PC-9 (cell line): ENCODE data around the gene ACSL3. TPM values are rescaled to one million over a fixed set of nuclear protein-coding genes. Genes with fewer than 3 reads are reported as not detected.

Experiments used
- BruUV-seq: library from RNA; stranded (reverse); fragments of 400-500 nt; replicated peaks from 2 replicates; lab custom pipeline; 2021; lab: Mats Ljungman, UMichigan
- CTCF ChIA-PET: fragments of 300-600 bp; sonication (Branson Sonifier 250); formaldehyde crosslinking; loops from one replicate; lab custom pipeline; 2022; ENCODE audit warnings: antibody characterized with exemption; lab: Charles Lee
- POLR2A ChIA-PET: fragments of 300-600 bp; sonication (Branson Sonifier 250); formaldehyde crosslinking; loops from one replicate; lab custom pipeline; 2022; ENCODE audit warnings: antibody characterized with exemption; ENCODE audit not compliant: unreplicated experiment; lab: Charles Lee
- DNase-seq, 2 experiments: peaks; one replicate each; pipeline versions ENCODE4 v3.0.0 to v3.0.0-alpha.2; 2015 to 2022; ENCODE audit warnings: mixed read lengths in 1 of 2
- H2AFZ ChIP-seq: fragments of 200-600 bp; sonication (generic); 2 replicates; pipeline ENCODE4 v1.8.1; 2017; ENCODE audit warnings: antibody characterized with exemption
- H3F3A ChIP-seq: fragments of 200-600 bp; sonication (generic); 2 replicates; pipeline ENCODE4 v1.8.1; 2017; ENCODE audit warnings: antibody characterized with exemption, mild to moderate bottlenecking, low read depth; ENCODE audit not compliant: insufficient read depth
- H3K27ac ChIP-seq: fragments of 200-600 bp; sonication (generic); 2 replicates; pipeline ENCODE4 v1.6.1; 2016; ENCODE audit warnings: mixed run types
- H3K27me3 ChIP-seq: fragments of 200-600 bp; sonication (generic); 2 replicates; pipeline ENCODE4 v1.6.1; 2016; ENCODE audit warnings: low read depth, mixed run types; ENCODE audit not compliant: insufficient read depth
- H3K36me3 ChIP-seq: fragments of 200-600 bp; sonication (generic); 2 replicates; pipeline ENCODE4 v1.6.1; 2016; ENCODE audit warnings: low read depth, mixed run types
- H3K4me1 ChIP-seq: fragments of 200-600 bp; sonication (generic); replicated peaks from 2 replicates; pipeline ENCODE4 v1.6.1; 2016; ENCODE audit warnings: mixed run types; ENCODE audit not compliant: insufficient read depth
- H3K4me2 ChIP-seq: fragments of 200-600 bp; sonication (generic); 2 replicates; pipeline ENCODE4 v1.6.1; 2017; ENCODE audit warnings: mixed run types
- H3K4me3 ChIP-seq: fragments of 200-600 bp; sonication (generic); 2 replicates; pipeline ENCODE4 v1.6.1; 2016; ENCODE audit warnings: mixed run types
- H3K79me2 ChIP-seq: fragments of 200-600 bp; sonication (generic); 2 replicates; pipeline ENCODE4 v1.6.1; 2017; ENCODE audit warnings: low read depth, mixed run types
- H3K9me2 ChIP-seq: fragments of 200-600 bp; sonication (generic); 2 replicates; pipeline ENCODE4 v1.8.1; 2017; ENCODE audit warnings: mild to moderate bottlenecking; ENCODE audit not compliant: insufficient read depth
- H3K9me3 ChIP-seq: fragments of 200-600 bp; sonication (generic); 2 replicates; pipeline ENCODE4 v1.8.1; 2016; ENCODE audit warnings: low read depth; ENCODE audit not compliant: insufficient read depth
- H4K20me1 ChIP-seq: fragments of 200-600 bp; sonication (generic); 2 replicates; pipeline ENCODE4 v1.8.1; 2017; ENCODE audit not compliant: insufficient read depth
- EZH2 ChIP-seq: fragments of 200-600 bp; sonication (generic); IDR thresholded peaks from 2 replicates; pipeline ENCODE4 v1.8.0; 2017; ENCODE audit warnings: antibody characterized with exemption, low read depth
- intact Hi-C: fragments of 100-400 bp; cut with micrococcal nuclease; formaldehyde crosslinking; loops from one replicate; pipeline ENCODE4 v1.10.0; 2022; ENCODE audit not compliant: unreplicated experiment
- total RNA-seq: library from RNA; stranded (reverse); gene quantifications from 2 replicates; pipeline ENCODE4 v1.2.3, GENCODE V29; 2021
- TF ChIP-seq, protein P1 (sequence below): fragments of 200-600 bp; sonication (generic); conservative IDR thresholded peaks from 2 replicates; pipeline ENCODE4 v1.6.1; 2017; ENCODE audit warnings: mixed run types, antibody characterized with exemption, mild to moderate bottlenecking, moderate library complexity

ACSL3 gene
- total RNA-seq, 1 experiment from 2014 or later: 446 TPM

DNA sequence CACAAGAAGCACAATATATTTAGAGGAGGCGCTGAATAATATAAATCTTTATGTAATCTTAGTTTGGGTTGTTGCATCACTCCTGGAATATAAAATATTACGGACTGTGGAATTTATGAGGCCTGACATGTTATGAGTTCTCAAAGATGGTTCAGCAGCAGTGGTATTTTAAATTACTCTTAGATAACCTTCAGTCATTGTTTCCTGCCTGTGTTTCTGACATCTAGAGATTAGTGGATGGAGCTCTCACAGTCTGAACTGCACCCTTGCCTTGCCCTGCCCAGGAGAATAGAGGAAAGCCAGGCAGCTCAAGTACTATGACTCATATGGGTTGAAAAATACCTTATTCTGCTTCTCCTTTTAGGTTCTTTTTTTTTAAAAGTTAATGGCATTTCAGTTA, 70.0 kb downstream of the ACSL3 start:
- Histone ChIP-seq H3K36me3 (peaks cover 84% of the 10 kb centered on the region), H4K20me1 (peaks cover 48% of the 10 kb centered on the region; the same call in 1 of the 2 replicates), H3K9me3 (0 out of 2 replicates have a peak, but pooled peaks cover 4% of the 10 kb centered on the region), H3K4me1 (no peaks in the 10 kb centered on the region), H3K4me3 (no peak overlapping the region), H3K27me3 (no peaks in the 10 kb centered on the region), H3K9me2 (no peaks in the 10 kb centered on the region), H3K79me2 (peaks cover 20% of the 10 kb centered on the region; the same call in 1 of the 2 replicates), H3F3A (peaks cover 94% of the 10 kb centered on the region), H3K4me2 (no peak overlapping the region), H2AFZ (no peak overlapping the region), H3K27ac (no peak overlapping the region)
- no peak for DNase-seq
- intact Hi-C loops: no loop called here
- POLR2A ChIA-PET: interaction anchor here (0.5 to 1.1 kb wide), 4 partner anchors 13 to 886 kb away, joined by 3 to 5 read pairs (median 4); no protein-coding TSS in a partner anchor
- BruUV-seq: no TSS peak
- CTCF ChIA-PET: interaction anchor here (1.6 kb wide), 1 partner anchor 8 kb away, joined by 4 read pairs; no protein-coding TSS in a partner anchor
- TF ChIP-seq EZH2: no peak
- TF ChIP-seq, protein P1, sequence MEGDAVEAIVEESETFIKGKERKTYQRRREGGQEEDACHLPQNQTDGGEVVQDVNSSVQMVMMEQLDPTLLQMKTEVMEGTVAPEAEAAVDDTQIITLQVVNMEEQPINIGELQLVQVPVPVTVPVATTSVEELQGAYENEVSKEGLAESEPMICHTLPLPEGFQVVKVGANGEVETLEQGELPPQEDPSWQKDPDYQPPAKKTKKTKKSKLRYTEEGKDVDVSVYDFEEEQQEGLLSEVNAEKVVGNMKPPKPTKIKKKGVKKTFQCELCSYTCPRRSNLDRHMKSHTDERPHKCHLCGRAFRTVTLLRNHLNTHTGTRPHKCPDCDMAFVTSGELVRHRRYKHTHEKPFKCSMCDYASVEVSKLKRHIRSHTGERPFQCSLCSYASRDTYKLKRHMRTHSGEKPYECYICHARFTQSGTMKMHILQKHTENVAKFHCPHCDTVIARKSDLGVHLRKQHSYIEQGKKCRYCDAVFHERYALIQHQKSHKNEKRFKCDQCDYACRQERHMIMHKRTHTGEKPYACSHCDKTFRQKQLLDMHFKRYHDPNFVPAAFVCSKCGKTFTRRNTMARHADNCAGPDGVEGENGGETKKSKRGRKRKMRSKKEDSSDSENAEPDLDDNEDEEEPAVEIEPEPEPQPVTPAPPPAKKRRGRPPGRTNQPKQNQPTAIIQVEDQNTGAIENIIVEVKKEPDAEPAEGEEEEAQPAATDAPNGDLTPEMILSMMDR: no peak

DNA sequence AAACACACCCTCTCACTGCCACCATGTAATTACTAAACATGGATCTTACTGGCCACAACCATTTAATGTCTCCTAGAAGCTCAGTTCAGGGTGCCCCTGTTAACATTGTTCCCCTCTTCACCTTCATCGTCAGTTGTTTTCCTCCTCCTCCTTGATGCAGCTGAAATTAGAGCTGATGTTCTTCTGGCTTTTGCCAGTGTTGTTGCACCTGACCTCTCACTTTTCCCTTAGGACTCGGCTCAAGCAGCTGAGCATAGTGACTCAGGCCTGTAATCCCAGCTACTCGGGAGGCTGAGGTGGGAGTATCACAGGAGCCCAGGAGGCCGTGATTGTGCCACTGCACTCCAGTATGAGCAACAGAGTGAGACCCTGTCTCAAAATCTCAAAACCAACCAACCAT, 70.8 kb downstream of the ACSL3 start:
- Histone ChIP-seq H3K27ac (no peak overlapping the region), H2AFZ (no peak overlapping the region), H3K36me3 (peaks cover 86% of the 10 kb centered on the region), H3K79me2 (0 out of 2 replicates have a peak, but pooled peaks cover 24% of the 10 kb centered on the region), H3K9me3 (0 out of 2 replicates have a peak, but pooled peaks cover 4% of the 10 kb centered on the region), H3K4me1 (no peaks in the 10 kb centered on the region), H4K20me1 (peaks cover 50% of the 10 kb centered on the region; the same call in 1 of the 2 replicates), H3K4me2 (no peak overlapping the region), H3K9me2 (no peaks in the 10 kb centered on the region), H3K27me3 (no peaks in the 10 kb centered on the region), H3K4me3 (no peak overlapping the region), H3F3A (peaks cover 96% of the 10 kb centered on the region)
- ChIA-PET CTCF (interaction anchor here (0.7 kb wide), 1 partner anchor 27 kb away, joined by 5 read pairs; no protein-coding TSS in a partner anchor), POLR2A (interaction anchor here (0.6 to 1.1 kb wide), 3 partner anchors 12 to 915 kb away, joined by 3 to 13 read pairs (median 5); no protein-coding TSS in a partner anchor)
- DNase-seq: no peak
- TF ChIP-seq, protein P1: no peak
- TF ChIP-seq EZH2: no peak
- intact Hi-C loops: no loop called here
- no TSS peak for BruUV-seq

DNA sequence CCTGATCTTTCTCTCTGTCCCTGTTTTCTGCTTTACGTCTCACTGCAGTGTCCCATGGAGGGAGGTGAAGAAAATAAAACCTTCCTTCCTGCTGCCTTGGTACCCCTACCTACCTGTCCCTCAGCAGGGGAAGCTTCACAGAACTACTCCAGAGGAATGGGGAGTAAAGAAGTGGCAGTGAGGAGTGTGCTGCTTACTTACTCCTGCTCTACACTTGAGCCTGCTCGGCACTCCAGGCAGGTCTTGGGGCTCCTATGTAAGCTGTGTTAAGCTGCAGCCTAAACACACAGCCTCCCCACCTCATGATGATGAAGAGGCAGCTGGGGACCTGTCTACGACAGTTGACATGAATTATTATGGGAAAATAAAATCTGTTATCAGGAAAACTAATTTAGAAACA, 72.6 kb downstream of the ACSL3 start:
- intact Hi-C loops: no loop called here
- peaks cover 37% of the 10 kb centered on the region; the same call in 1 of the 2 replicates for H4K20me1 ChIP-seq
- DNase-seq: no peak
- no TSS peak for BruUV-seq
- H2AFZ ChIP-seq: no peak overlapping the region
- CTCF ChIA-PET: no interaction called here
- H3K9me3 ChIP-seq: peaks cover 10% of the 10 kb centered on the region; the same call in 1 of the 2 replicates
- no peak overlapping the region for H3K4me3 ChIP-seq
- H3K4me2 ChIP-seq: no peak overlapping the region
- H3K36me3 ChIP-seq: peaks cover 85% of the 10 kb centered on the region
- H3K4me1 ChIP-seq: no peaks in the 10 kb centered on the region
- no peaks in the 10 kb centered on the region for H3K27me3 ChIP-seq
- POLR2A ChIA-PET: no interaction called here
- no peak for TF ChIP-seq EZH2
- TF ChIP-seq, protein P1: no peak
- H3K9me2 ChIP-seq: no peaks in the 10 kb centered on the region
- H3K27ac ChIP-seq: no peak overlapping the region
- peaks cover 96% of the 10 kb centered on the region for H3F3A ChIP-seq
- peaks cover 22% of the 10 kb centered on the region; the same call in 1 of the 2 replicates for H3K79me2 ChIP-seq
